ENCODE results near the gene FTCDNL1. TPM values are rescaled to one million over a fixed set of nuclear protein-coding genes. Genes with fewer than 3 reads are reported as not detected.

Gene FTCDNL1
- total RNA-seq, 1 donor from 2014 or later: 0.40 TPM

- no peak for DNase-seq (ENCODE audit: low read depth in 2 of 2)
These were observed 58.6 kb downstream of the FTCDNL1 start for GRCh38 chr2:199792381-199792780.

DNA sequence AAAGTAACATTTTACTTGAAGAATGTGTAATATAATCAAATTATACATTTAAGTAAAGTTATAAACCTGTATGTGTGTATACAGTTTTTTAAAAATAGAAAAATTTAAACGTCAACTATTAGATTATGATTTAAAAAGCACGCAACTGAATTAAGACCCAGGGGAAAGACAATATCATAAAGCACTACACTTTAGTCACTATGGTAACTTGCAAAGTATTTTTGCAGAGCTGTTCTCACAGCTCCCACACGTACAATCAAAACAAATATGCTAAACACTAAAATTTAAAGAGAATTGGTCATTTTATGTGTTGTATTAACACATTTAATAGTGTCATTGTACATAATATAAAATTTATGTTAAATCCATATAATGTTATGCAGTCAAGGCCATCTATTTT lies 59.7 kb downstream of the FTCDNL1 start:
- no peak for DNase-seq (ENCODE audit: low read depth in 2 of 2)

DNA sequence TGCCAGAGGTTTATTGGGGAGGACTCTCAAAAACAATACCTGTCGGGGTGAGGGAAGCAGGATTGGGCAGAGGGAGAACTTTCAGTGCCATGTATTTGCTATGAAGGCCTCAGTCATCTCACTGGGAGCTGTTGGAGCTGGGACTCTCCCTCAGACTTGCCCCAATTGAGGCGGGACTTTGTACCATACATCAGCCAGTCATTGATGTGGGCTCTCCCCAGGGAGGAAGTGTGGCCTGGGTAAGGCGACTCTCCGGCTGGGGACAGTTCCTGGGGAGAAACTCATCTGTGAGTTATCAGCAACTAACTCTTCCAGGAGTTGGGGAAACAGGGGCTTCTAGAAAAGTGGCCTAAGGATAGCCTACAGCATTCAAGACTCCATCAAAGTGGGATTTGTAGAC lies 66.5 kb downstream of the FTCDNL1 start:
- DNase-seq (ENCODE audit: low read depth in 2 of 2): no peak

GRCh38 chr2:199779589-199779988 lies 71.4 kb downstream of the FTCDNL1 start:
- no peak for DNase-seq (ENCODE audit: low read depth in 2 of 2)

DNA sequence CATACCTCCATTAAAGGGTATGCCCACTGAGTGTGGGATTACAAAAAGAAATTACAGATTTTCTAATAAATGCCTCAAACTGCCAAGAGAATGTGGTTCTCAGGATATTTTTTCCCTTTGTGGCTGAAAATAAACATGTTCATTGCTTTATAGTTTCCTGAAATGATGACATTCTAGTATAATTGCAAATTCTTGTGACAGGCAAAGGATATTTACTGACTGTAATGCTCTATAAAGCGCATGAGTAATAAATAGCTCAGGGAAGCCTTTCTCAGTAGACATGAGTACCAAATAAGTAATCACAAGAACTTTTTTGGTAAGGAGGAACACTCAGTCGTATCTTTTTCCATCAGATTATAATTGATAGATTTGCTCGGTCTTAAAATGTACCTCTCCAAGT lies 72.3 kb downstream of the FTCDNL1 start:
- DNase-seq (ENCODE audit: low read depth in 2 of 2): no peak

GRCh38 chr2:199777916-199778315 lies 73.1 kb downstream of the FTCDNL1 start:
- DNase-seq (ENCODE audit: low read depth in 2 of 2): no peak

- DNase-seq (ENCODE audit: low read depth in 2 of 2): no peak
These were observed 73.7 kb downstream of the FTCDNL1 start for GRCh38 chr2:199777315-199777714.

- no peak for DNase-seq (ENCODE audit: low read depth in 2 of 2)
These were observed 75.7 kb downstream of the FTCDNL1 start for GRCh38 chr2:199775267-199775666.

- no peak for DNase-seq (ENCODE audit: low read depth in 2 of 2)
These were observed 78.7 kb downstream of the FTCDNL1 start for GRCh38 chr2:199772035-199772976.

DNA sequence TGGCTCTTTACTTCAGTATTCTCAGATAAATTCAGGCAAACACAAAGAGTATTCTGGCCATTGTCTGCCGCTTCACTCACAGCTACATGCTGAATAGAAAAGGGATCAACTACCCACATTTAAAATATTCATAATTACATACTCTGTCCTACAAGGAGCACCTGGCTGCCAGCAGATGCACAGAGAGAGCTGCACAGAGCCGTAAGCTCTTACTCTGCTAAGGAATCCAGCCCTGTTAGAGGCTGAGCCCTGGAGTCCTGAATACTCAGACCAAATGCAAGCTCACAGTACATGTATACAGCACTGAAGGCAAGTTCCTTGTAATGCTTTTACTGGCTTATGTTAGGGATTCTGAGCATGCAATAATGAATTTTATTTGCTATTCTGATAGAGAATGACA lies 80.3 kb downstream of the FTCDNL1 start:
- DNase-seq (ENCODE audit: low read depth in 2 of 2): no peak

DNA sequence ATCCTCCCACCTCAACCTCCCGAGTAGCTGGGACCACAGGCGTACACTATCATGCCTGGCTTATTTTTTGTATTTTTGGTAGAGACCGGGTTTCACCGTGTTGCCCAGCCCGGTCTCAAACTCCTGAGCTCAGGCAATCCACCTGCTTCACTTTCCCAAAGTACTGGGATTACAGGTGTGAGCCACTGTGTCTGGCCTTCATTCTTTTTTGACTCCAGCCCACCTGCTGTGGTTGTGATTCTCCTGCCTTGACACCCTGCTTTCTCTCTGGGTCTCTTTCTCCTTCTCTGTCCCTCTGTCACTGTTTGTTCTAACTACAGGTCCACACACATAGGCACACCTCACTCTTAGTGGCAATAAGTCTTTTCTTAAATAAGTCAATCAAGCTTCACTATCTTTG lies 85.3 kb downstream of the FTCDNL1 start:
- no peak for DNase-seq (ENCODE audit: low read depth in 2 of 2)

DNA sequence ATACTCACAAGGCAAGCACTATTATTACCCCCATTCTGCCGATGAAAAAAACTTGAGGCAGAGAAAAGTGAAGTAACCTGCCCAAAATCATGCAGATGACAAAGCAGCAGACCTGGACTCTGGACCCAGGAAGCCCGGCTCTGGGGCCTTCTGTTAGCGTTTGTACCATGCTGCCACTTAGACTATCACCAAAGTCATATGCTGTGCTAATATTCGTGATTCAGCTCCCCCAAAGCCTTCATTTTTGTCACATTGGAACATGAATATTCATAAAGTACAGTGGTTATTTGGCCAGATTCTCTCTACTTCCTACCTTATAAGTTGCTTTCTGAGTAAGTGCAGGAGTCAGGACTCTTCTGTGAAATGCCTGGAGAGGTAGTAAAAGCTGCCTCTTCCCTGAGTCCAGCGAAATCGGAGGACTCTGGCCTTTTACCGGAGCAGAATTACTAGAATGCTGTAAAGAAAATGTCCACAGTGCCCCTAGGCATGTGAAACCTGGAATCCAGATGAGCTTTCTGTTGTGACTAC lies 86.7 kb downstream of the FTCDNL1 start:
- no peak for DNase-seq (ENCODE audit: low read depth in 2 of 2)

- no peak for DNase-seq (ENCODE audit: low read depth in 2 of 2)
These were observed 88.0 kb downstream of the FTCDNL1 start for GRCh38 chr2:199762963-199763362.

- no peak for DNase-seq (ENCODE audit: low read depth in 2 of 2)
These were observed 90.4 kb downstream of the FTCDNL1 start for GRCh38 chr2:199760574-199760973.

GRCh38 chr2:199757233-199757870 lies 93.6 kb downstream of the FTCDNL1 start:
- DNase-seq (ENCODE audit: low read depth in 2 of 2): no peak

- DNase-seq (ENCODE audit: low read depth in 2 of 2): no peak
These were observed 94.2 kb downstream of the FTCDNL1 start for GRCh38 chr2:199756743-199757142.

- DNase-seq (ENCODE audit: low read depth in 2 of 2): no peak
These were observed 94.8 kb downstream of the FTCDNL1 start for GRCh38 chr2:199756211-199756610.

GRCh38 chr2:199754766-199755165 lies 96.2 kb downstream of the FTCDNL1 start:
- DNase-seq (ENCODE audit: low read depth in 2 of 2): no peak

- no peak for DNase-seq (ENCODE audit: low read depth in 2 of 2)
These were observed 99.4 kb downstream of the FTCDNL1 start for GRCh38 chr2:199751492-199752120.

DNA sequence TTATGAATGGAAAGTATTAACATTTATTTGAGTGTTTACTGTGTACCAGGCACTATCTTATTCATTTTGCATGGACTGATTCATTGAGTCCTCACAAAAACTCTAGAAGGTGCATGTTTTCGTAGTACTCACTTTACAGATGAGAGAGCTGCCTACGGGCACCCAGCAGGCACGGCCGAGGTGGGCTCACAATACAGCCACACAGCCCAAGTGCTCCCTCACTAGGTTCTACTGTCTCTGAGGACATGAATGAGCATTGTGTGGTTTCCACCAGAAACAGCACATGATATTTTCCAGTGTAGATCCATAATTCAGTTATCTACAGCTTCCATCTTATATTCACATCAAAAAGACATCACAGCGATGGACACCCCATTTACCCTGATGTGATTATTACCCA lies 101.4 kb downstream of the FTCDNL1 start:
- no peak for DNase-seq (ENCODE audit: low read depth in 2 of 2)

DNA sequence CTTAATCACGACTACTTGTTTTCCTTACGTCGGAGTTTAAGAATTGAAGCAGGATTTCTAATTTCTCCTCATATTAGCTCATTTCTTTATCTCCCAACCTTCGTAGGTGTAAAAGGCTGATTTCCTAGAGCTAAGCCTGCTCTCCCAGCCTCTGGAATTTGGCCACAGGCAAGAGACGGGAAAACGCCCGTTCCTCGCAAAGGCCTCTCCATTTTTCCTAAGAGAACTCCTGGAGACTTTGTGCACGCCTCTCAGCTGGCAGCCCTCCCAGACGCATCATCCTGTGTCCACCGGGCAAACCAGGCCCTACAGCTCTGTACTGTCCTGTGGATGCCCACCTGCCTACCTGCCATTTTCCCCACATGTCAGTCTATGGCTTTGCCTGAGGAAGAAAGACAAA lies 106.3 kb downstream of the FTCDNL1 start:
- DNase-seq (ENCODE audit: low read depth in 2 of 2): no peak

- no peak for DNase-seq (ENCODE audit: low read depth in 2 of 2)
These were observed 106.7 kb downstream of the FTCDNL1 start for GRCh38 chr2:199744260-199744659.
